AG04450 (cell line): ENCODE measurements around the gene NCAPD3. TPM values are rescaled to one million over a fixed set of nuclear protein-coding genes. Genes with fewer than 3 reads are reported as not detected.

ENCODE experiments used
- CTCF ChIA-PET: fragments of 300-600, 350-600 bp; formaldehyde crosslinking; extraction: SDS; loops from one replicate; lab custom pipeline; 2022; ENCODE audit warnings: antibody characterized with exemption, inconsistent platforms; lab: Charles Lee
- POLR2A ChIA-PET: fragments of 350-600 bp; formaldehyde crosslinking; extraction: SDS; loops from one replicate; lab custom pipeline; 2021; ENCODE audit warnings: antibody characterized with exemption, inconsistent platforms; lab: Yijun Ruan, JAX
- DNase-seq: peaks from one replicate; pipeline ENCODE4 v3.0.0-alpha.2; 2011; ENCODE audit warnings: low read depth, low spot score
- H3K27ac ChIP-seq: one replicate; pipeline ENCODE4 v1.5.1; 2012; ENCODE audit warnings: low read depth, low read length, control low read depth
- H3K27me3 ChIP-seq: one replicate; pipeline ENCODE4 v1.6.0; 2012; ENCODE audit warnings: low read length; ENCODE audit not compliant: control insufficient read depth, insufficient read depth
- H3K4me3 ChIP-seq: 2 replicates; pipeline ENCODE4 v1.5.1; 2011; ENCODE audit warnings: mild to moderate bottlenecking, low read depth, low read length, control low read depth
- H3K9me3 ChIP-seq: 2 replicates; pipeline ENCODE4 v1.5.1; 2012; ENCODE audit warnings: low read length; ENCODE audit not compliant: control insufficient read depth, insufficient read depth
- CTCF ChIP-seq: IDR thresholded peaks from 2 replicates; pipeline ENCODE4 v1.5.1; 2011; ENCODE audit warnings: low read depth, low read length, control low read depth, inconsistent platforms
- polyA plus RNA-seq: library from polyadenylated mRNA; depleted of rRNA; stranded (reverse); fragments of >200 nt; gene quantifications from 2 replicates; pipeline ENCODE4 v1.2.3, GENCODE V29; 2011

The NCAPD3 gene
- polyA plus RNA-seq, 1 experiment, result 12.2 TPM

- Histone ChIP-seq H3K27me3 (no peaks in the 10 kb centered on the region), H3K4me3 (no peak overlapping the region), H3K9me3 (no peaks in the 10 kb centered on the region), H3K27ac (no peak overlapping the region)
- POLR2A ChIA-PET, result interaction anchor here (0.6 kb wide), 1 partner anchor 10 kb away, joined by 3 read pairs; no protein-coding TSS in a partner anchor
- CTCF ChIA-PET, result interaction anchor here (0.6 to 4.2 kb wide), 7 partner anchors 9 to 206 kb away, joined by 3 to 59 read pairs (median 4); no protein-coding TSS in a partner anchor
- no peak for TF ChIP-seq CTCF
- no peak for DNase-seq
Measured at GRCh38 chr11:134134167-134134566, 89.6 kb downstream of the NCAPD3 start.

GRCh38 chr11:134132808-134133207 is 91.0 kb downstream of the NCAPD3 start:
- CTCF ChIA-PET, result interaction anchor here (0.6 to 3.8 kb wide), 2 partner anchors 78 to 82 kb away, joined by 4 to 25 read pairs; no protein-coding TSS in a partner anchor
- Histone ChIP-seq H3K27me3 (no peaks in the 10 kb centered on the region), H3K9me3 (no peaks in the 10 kb centered on the region), H3K4me3 (no peak overlapping the region), H3K27ac (no peak overlapping the region)
- no peak for DNase-seq
- POLR2A ChIA-PET, result no interaction called here
- no peak for TF ChIP-seq CTCF

- Histone ChIP-seq H3K27ac (no peak overlapping the region), H3K9me3 (no peaks in the 10 kb centered on the region), H3K27me3 (no peaks in the 10 kb centered on the region), H3K4me3 (no peak overlapping the region)
- DNase-seq, result no peak
- TF ChIP-seq CTCF, result no peak
- POLR2A ChIA-PET, result no interaction called here
- CTCF ChIA-PET, result interaction anchor here (0.6 to 3.8 kb wide), 3 partner anchors 59 to 184 kb away, joined by 3 to 25 read pairs (median 4); no protein-coding TSS in a partner anchor
Measured at GRCh38 chr11:134131628-134132244, 92.0 kb downstream of the NCAPD3 start.

GRCh38 chr11:134126217-134126822 is 97.4 kb downstream of the NCAPD3 start:
- H3K27me3 ChIP-seq, result no peaks in the 10 kb centered on the region
- ChIA-PET CTCF (interaction anchor here (0.7 to 3.6 kb wide), 6 partner anchors 13 to 198 kb away, joined by 3 to 30 read pairs (median 4); no protein-coding TSS in a partner anchor), POLR2A (interaction anchor here (0.6 to 1.6 kb wide), 6 partner anchors 25 to 137 kb away, joined by 3 to 7 read pairs (median 4); no protein-coding TSS in a partner anchor)
- H3K9me3 ChIP-seq, result no peaks in the 10 kb centered on the region
- DNase-seq, result peak; percentile 82
- H3K27ac ChIP-seq, result peak overlapping the region; percentile 74
- H3K4me3 ChIP-seq, result no peak overlapping the region
- no peak for TF ChIP-seq CTCF
